ENCODE data around the gene FOXN3. TPM values are rescaled to one million over a fixed set of nuclear protein-coding genes. Genes with fewer than 3 reads are reported as not detected.

Gene FOXN3
- total RNA-seq, 2 donors from 2014 or later = 141 to 150 TPM

DNA sequence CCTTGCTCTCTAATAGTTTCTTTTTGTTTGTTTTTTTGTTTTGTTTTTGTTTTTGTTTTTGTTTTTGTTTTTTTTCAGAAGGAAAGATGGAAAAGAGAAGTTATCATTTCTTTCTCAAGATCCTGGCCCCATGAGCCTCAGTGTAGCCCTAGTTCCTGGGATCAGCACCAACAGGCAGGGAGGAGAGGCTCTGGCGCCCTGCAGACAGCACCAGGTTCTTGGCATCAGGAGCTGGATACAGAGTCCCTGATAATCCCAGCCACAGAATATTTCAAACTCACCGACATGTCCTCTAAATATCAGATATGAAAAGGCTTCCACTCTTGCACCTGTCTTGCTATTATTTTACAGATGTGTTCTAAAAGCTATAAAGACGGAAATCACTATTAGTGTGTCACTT, 52.7 kb downstream of the FOXN3 start:
- Histone ChIP-seq H3K4me1 (ENCODE audit: control insufficient read depth in 1 of 2, low read depth in 2 of 2) (peaks cover 43 to 66% of the 10 kb centered on the region in 2 donors), H3K27me3 (replicated peaks; ENCODE audit: insufficient read depth) (no peaks in the 10 kb centered on the region), H3K27ac (no peak overlapping the region), H3K4me3 (no peak overlapping the region), H3K36me3 (no peaks in the 10 kb centered on the region), H3K9me3 (no peaks in the 10 kb centered on the region)
- TF ChIP-seq, protein P1, sequence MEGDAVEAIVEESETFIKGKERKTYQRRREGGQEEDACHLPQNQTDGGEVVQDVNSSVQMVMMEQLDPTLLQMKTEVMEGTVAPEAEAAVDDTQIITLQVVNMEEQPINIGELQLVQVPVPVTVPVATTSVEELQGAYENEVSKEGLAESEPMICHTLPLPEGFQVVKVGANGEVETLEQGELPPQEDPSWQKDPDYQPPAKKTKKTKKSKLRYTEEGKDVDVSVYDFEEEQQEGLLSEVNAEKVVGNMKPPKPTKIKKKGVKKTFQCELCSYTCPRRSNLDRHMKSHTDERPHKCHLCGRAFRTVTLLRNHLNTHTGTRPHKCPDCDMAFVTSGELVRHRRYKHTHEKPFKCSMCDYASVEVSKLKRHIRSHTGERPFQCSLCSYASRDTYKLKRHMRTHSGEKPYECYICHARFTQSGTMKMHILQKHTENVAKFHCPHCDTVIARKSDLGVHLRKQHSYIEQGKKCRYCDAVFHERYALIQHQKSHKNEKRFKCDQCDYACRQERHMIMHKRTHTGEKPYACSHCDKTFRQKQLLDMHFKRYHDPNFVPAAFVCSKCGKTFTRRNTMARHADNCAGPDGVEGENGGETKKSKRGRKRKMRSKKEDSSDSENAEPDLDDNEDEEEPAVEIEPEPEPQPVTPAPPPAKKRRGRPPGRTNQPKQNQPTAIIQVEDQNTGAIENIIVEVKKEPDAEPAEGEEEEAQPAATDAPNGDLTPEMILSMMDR (IDR thresholded peaks at IDR 0.05) = no peak
- no peak for DNase-seq (ENCODE audit: low spot score)
- no peak for ATAC-seq (ENCODE audit: insufficient number of reproducible peaks, low FRiP score, low read depth)

DNA sequence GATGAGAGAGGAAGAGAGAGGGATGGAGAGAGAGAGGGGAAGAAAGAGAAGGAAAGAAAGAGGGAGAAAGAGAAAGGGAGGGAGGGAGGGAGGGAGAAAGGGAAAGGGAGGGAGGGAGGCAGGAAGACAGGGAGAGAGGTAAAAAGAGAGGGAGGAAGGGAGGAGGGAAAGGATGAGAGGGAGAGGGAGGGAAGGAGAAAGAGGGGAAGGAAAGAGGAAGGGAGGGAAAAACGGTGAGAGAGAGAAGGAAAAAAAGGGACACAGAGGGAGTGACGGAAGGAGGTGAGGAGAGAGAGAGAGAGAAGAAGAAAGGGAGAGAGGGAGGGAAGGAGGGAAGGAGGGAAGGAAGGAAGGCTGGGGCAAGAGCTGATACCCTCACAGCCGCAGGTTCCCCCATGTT, 56.8 kb downstream of the FOXN3 start:
- H3K4me1 ChIP-seq (ENCODE audit: control insufficient read depth in 1 of 2, low read depth in 2 of 2) = peaks cover 19 to 44% of the 10 kb centered on the region in 2 donors
- H3K27ac ChIP-seq = peak overlapping the region; percentile 58 to 77
- peak overlapping the region; percentile 26 for H3K4me3 ChIP-seq
- no peaks in the 10 kb centered on the region for H3K9me3 ChIP-seq
- DNase-seq (ENCODE audit: low spot score) (no peak), ATAC-seq (ENCODE audit: insufficient number of reproducible peaks, low FRiP score, low read depth) (no peak)
- no peaks in the 10 kb centered on the region for H3K36me3 ChIP-seq
- TF ChIP-seq, protein P1 (IDR thresholded peaks at IDR 0.05) = no peak
- no peaks in the 10 kb centered on the region for H3K27me3 ChIP-seq (replicated peaks; ENCODE audit: insufficient read depth)

DNA sequence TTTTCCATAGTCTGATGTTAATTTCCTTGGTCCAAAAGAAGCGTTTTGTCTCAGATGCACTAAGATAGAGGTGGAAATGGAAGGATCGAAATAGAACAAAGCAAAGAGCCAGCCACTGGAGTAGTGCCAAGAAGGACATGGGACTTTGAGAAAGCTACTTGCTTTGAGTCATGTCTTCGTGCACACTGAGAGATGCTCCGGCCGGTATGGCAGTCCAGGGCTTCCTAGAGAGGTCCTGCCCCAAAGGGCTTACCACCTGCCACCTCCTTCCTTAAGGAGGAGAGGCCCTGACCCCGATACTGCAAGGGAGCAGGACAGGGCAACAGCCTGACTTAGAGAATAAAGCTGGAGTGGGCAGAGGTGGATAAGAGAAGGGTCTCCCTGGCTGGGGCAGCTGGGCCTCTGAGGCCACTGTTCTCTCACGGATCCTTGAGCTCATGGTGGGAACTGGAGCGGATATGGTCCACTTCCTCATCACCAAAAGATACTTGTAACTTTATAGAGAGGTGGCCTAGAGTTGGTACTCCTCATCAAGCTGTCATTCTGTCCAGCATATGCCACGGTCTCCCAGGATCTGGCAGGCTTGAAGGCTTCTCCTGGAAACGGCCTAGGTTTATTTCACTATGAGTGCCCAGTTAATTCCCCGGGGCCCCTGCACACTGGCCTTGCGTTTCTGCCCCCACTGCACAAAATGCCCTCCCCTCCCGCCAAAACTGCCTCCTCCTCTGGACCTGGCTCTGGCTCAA, 57.4 kb downstream of the FOXN3 start:
- DNase-seq (ENCODE audit: low spot score) = no peak
- peak overlapping the region; percentile 58 to 77 for H3K27ac ChIP-seq

DNA sequence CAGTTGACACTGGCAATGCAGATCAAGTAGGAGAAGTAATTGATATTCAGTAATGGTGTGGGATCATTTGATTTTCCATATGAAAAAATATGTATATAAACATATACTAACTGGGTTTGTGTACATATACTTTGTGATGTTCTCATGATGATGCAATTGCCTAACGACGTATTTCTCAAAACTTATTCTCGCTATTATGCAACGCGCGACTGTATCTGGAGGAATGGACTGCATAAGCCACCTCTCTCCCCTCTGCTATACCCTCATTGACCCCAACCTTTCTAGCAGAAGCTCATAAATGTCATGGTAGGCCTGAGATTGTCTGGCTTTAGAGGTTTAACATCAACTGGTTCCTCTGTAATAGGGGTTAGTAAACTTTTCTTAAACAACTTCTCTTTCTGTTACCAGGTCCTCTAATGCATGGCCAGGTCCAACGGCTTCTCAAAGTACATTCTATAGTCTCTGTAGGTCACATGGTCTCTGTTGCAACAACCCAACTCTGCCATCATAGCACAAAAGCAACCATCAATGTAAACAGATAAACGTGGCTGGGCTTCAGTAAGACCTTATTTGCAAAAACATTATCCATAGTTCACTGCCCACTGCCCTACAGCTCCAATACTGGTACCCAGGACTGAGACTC, 59.3 kb downstream of the FOXN3 start:
- Histone ChIP-seq H3K9me3 (no peaks in the 10 kb centered on the region), H3K4me3 (no peak overlapping the region), H3K27ac (peak overlapping the region in 1 of 2 donors; percentile 12), H3K36me3 (no peaks in the 10 kb centered on the region), H3K27me3 (replicated peaks; ENCODE audit: insufficient read depth) (no peaks in the 10 kb centered on the region), H3K4me1 (ENCODE audit: control insufficient read depth in 1 of 2, low read depth in 2 of 2) (peaks cover 8 to 36% of the 10 kb centered on the region in 2 donors)
- DNase-seq (ENCODE audit: low spot score) (no peak), ATAC-seq (ENCODE audit: insufficient number of reproducible peaks, low FRiP score, low read depth) (no peak)
- TF ChIP-seq, protein P1 (IDR thresholded peaks at IDR 0.05) = no peak

More for the DNA sequence above, 57.4 kb downstream of the FOXN3 start:
- peak; percentile 79 for ATAC-seq (ENCODE audit: insufficient number of reproducible peaks, low FRiP score, low read depth)
- Histone ChIP-seq H3K9me3 (no peaks in the 10 kb centered on the region), H3K4me1 (ENCODE audit: control insufficient read depth in 1 of 2, low read depth in 2 of 2) (peaks cover 15 to 38% of the 10 kb centered on the region in 2 donors), H3K27me3 (replicated peaks; ENCODE audit: insufficient read depth) (no peaks in the 10 kb centered on the region), H3K36me3 (no peaks in the 10 kb centered on the region), H3K4me3 (peak overlapping the region; percentile 26)
- TF ChIP-seq, protein P1 (IDR thresholded peaks at IDR 0.05) = no peak

DNA sequence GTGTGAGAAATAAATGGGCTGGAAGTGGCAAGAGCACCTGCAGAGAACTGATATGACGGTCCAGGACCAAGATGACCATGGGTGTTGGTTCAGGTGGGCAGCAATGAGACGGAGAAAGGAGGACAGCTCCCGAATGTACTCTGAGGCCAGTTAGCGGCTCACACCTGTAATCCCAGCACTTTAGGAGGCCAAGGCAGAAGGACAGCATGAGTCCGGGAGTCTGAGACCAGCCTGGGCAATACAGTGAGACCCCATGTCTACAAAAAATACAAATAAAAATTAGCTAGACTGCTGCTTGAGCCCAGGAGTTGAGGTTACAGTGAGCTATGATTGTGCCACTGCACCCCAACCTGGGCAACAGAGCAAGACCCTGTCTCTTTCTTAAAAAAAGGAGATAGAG, 60.1 kb downstream of the FOXN3 start:
- ATAC-seq (ENCODE audit: insufficient number of reproducible peaks, low FRiP score, low read depth) (no peak), DNase-seq (ENCODE audit: low spot score) (no peak)
- Histone ChIP-seq H3K4me1 (ENCODE audit: control insufficient read depth in 1 of 2, low read depth in 2 of 2) (peaks cover 17 to 43% of the 10 kb centered on the region in 2 donors), H3K27ac (no peak overlapping the region), H3K27me3 (replicated peaks; ENCODE audit: insufficient read depth) (no peaks in the 10 kb centered on the region), H3K9me3 (no peaks in the 10 kb centered on the region), H3K36me3 (no peaks in the 10 kb centered on the region), H3K4me3 (no peak overlapping the region)
- TF ChIP-seq, protein P1 (IDR thresholded peaks at IDR 0.05) = no peak
